Duodenal mucosa (tissue), 2 donors: ENCODE results near the gene ATP10D.
A peak's percentile ranks its signal among the peaks of the same experiment; 100 is the strongest.

ENCODE experiments used
- H3K27ac ChIP-seq: one replicate; pipeline ENCODE4 v1.7.0; 2013; ENCODE audit warnings: low read depth, low read length
- H3K27me3 ChIP-seq, 2 donors: one replicate each; pipeline ENCODE4 v1.7.0; 2013; ENCODE audit warnings: low read length in 2 of 2, control low read depth in 1 of 2; ENCODE audit not compliant: insufficient read depth in 2 of 2, control insufficient read depth in 1 of 2
- H3K36me3 ChIP-seq, 2 donors: one replicate each; pipeline ENCODE4 v1.7.0; 2013; ENCODE audit warnings: low read length in 2 of 2, control low read depth in 1 of 2; ENCODE audit not compliant: insufficient read depth in 2 of 2, control insufficient read depth in 1 of 2
- H3K4me1 ChIP-seq, 2 donors: one replicate each; pipeline ENCODE4 v1.7.0; 2013; ENCODE audit warnings: low read length in 2 of 2, control low read depth in 1 of 2; ENCODE audit not compliant: insufficient read depth in 2 of 2, control insufficient read depth in 1 of 2
- H3K4me3 ChIP-seq, 2 donors: one replicate each; pipeline ENCODE4 v1.7.0; 2013; ENCODE audit warnings: low read length in 2 of 2, low read depth in 1 of 2
- H3K9ac ChIP-seq, 2 donors: one replicate each; pipeline ENCODE4 v1.7.0; 2013; ENCODE audit warnings: low read length in 2 of 2, low read depth in 1 of 2
- H3K9me3 ChIP-seq, 2 donors: one replicate each; pipeline ENCODE4 v1.7.0; 2013; ENCODE audit warnings: low read length in 2 of 2, control low read depth in 1 of 2; ENCODE audit not compliant: control insufficient read depth in 1 of 2

ATP10D gene

DNA sequence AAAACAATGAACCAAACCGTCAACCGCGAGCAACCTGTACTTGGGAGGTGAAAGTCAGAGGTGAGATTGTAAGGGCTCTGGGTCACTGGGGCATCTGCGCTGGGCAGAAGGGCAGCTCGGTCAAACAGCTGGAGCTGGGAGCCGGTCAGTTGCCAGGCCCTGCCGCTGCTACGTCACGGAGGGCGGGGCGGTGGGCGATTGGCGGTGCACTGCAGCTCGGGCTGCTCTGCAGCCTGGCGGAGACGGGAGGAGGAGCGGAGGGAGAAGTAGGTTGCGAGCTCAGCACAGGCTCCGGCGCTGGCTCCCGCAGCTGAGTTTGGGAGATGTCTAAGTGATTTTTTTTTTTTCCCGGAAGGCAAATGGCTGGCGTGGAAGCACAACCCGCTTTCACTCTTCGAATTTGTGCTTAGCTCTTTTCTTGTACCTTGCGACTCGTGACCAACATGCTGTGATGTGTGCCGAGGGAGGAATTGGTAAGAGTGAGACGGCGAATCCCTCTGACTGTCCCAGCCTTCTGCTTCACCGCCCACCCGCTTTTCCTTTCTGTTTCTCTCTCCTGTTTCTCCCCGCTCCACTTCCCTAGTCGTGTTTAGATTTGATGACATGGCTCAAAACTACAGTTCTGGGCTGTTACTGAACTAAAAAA lies at the start of gene ATP10D:
Gene ATP10D, plus strand, starts transcription at position 229 of the 646 bp plus-strand sequence. CDS start 27,266 bp downstream, outside the sequence.
- H3K36me3 ChIP-seq: no peaks in the 10 kb centered on the region
- peaks cover 0 to 1% of the 10 kb centered on the region in 2 donors for H3K9me3 ChIP-seq
- peaks cover 5 to 10% of the 10 kb centered on the region in 2 donors for H3K4me1 ChIP-seq
- peak within 1 kb of the TSS; percentile 85 for H3K4me3 ChIP-seq
- peak within 1 kb of the TSS; percentile 71 to 74 for H3K9ac ChIP-seq
- no peaks in the 10 kb centered on the region for H3K27me3 ChIP-seq
- peak within 1 kb of the TSS; percentile 81 for H3K27ac ChIP-seq

DNA sequence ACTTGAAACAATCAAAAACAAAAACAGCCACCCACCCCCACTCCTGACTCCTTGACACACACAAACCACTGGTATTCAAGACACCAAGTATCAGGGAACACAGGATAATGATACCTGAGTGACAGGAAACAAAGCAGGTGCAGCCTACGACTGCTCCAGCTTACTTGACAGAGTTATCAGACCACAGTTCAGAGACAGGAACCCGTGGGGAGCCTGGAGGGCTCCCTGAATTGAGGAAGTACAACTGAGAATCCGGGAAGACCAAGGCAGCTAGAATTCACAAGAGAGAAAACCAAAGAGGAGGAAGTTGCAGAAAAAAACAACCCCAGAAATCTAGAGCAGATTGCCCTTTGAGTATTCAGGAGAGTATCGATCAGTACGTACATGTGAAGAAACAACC lies 42.1 kb upstream of the ATP10D start:
- H3K27ac ChIP-seq: no peak overlapping the region
- H3K4me1 ChIP-seq: no peaks in the 10 kb centered on the region
- H3K36me3 ChIP-seq: no peaks in the 10 kb centered on the region
- H3K27me3 ChIP-seq: no peaks in the 10 kb centered on the region
- H3K9ac ChIP-seq: no peak overlapping the region
- H3K4me3 ChIP-seq: no peak overlapping the region
- no peaks in the 10 kb centered on the region for H3K9me3 ChIP-seq

DNA sequence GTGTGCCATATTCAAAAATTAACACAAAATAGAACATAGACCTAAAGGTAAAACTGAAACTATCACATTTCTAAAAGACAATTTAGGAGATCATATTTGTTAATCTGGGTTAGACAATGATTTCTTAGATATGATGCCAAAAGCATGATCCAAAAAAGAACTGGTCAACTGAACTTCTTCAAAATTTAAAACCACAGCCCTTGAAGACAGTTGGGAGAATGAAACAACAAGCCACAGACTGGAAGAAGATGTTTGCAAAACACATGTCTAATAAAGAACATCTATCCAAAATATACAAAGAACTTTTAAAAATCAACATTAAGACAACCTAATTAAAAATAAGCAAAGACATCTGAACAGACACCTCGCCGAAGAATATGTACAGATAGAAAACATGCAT lies 41.0 kb upstream of the ATP10D start:
- H3K9me3 ChIP-seq: no peaks in the 10 kb centered on the region
- H3K27me3 ChIP-seq: no peaks in the 10 kb centered on the region
- no peaks in the 10 kb centered on the region for H3K4me1 ChIP-seq
- no peak overlapping the region for H3K9ac ChIP-seq
- H3K27ac ChIP-seq: no peak overlapping the region
- no peak overlapping the region for H3K4me3 ChIP-seq
- H3K36me3 ChIP-seq: no peaks in the 10 kb centered on the region

DNA sequence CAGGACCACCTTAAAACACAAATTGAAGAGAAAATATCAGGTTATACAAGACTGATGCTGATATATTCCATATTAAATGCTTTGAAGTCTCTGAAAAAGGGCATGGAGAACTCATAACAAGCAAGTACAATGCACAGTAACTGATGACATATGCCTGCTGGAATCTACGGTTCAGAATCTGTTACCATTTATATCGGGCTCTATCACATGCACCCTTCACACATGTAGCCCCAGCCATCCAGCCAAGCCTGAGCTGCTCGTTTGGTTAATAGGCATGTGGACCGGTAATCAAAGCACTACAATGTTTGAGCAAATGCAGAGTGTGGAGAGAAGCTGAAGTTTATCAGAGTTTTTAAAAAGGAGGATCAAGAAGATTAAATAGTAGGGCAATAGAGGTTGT lies 33.4 kb upstream of the ATP10D start:
- no peaks in the 10 kb centered on the region for H3K4me1 ChIP-seq
- H3K27ac ChIP-seq: no peak overlapping the region
- no peaks in the 10 kb centered on the region for H3K27me3 ChIP-seq
- H3K9ac ChIP-seq: no peak overlapping the region
- no peak overlapping the region for H3K4me3 ChIP-seq
- peaks cover 5 to 18% of the 10 kb centered on the region in 2 donors for H3K36me3 ChIP-seq
- H3K9me3 ChIP-seq: no peaks in the 10 kb centered on the region

DNA sequence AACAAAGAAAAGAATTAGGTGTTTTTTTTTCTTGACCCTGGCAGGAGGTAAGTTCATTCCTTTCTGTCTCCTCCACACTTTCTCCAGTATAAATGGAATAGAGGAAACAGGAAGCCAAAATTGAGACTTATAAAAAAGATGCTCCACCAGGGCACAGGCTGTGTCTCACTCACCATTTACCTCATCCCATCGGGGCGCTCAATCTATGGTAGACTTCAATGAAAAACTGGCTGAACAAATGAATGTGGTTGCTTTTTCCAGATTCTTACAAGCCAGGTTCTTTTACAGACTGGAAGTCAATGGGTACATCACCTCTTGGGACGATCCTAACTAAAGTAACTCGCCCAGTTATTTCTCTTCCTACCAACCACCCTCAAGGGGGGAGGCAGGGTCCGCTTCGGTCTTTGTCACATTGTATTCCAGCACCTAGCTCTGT lies 22.3 kb upstream of the ATP10D start:
- Histone ChIP-seq H3K27ac (no peak overlapping the region), H3K9me3 (no peaks in the 10 kb centered on the region)

DNA sequence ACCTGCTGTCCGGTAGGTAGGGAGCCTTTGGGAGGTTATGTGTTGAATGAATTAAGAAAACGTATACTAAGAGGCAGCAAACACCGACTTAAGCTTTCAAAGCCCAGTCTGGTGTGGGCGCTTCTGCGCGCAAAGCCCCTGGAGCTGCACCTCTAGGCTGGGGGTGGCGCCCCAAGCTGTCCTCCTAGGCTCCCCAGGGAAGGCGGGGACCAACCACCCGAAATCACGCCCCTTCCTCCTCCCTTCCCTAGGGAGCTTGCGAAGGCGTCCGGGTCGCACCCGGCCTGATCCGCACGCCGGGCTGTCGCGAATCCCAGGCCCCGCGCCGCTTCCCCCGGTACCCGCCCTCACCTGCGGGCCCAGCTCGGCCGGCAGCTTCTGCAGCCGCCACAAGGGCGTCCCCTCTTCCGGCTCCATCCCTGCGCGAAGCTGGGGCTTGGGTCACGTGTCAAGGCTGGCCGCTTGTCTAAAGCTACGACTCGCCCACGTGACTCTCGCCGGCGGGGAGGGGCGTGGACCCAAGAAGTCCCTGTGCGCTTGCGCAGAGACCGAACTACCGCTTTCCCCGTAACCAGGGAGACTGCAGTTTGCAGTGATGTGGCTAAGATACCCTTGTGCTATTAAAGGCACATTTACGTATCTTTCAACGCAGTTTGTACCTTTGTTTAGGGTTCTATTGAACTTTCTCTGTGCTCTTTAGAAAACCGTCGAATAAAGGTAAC lies 21.7 kb upstream of the ATP10D start, which contains the start of gene COMMD8:
Gene COMMD8, minus strand, starts transcription at position 468 of the 722 bp plus-strand sequence. Its CDS starts 51 bp downstream, at position 417.
- Histone ChIP-seq H3K9me3 (no peaks in the 10 kb centered on the region), H3K27me3 (no peaks in the 10 kb centered on the region), H3K27ac (peak within 1 kb of the TSS; percentile 72), H3K9ac (peak within 1 kb of the TSS; percentile 69 to 71), H3K4me3 (peak within 1 kb of the TSS; percentile 90 to 93), H3K4me1 (peaks cover 6 to 8% of the 10 kb centered on the region in 2 donors), H3K36me3 (no peaks in the 10 kb centered on the region)

More for the DNA sequence above, 22.3 kb upstream of the ATP10D start:
- Histone ChIP-seq H3K9ac (peak overlapping the region; percentile 69 to 71), H3K4me1 (peaks cover 6 to 8% of the 10 kb centered on the region in 2 donors), H3K36me3 (no peaks in the 10 kb centered on the region), H3K27me3 (no peaks in the 10 kb centered on the region), H3K4me3 (peak overlapping the region; percentile 90 to 93)

DNA sequence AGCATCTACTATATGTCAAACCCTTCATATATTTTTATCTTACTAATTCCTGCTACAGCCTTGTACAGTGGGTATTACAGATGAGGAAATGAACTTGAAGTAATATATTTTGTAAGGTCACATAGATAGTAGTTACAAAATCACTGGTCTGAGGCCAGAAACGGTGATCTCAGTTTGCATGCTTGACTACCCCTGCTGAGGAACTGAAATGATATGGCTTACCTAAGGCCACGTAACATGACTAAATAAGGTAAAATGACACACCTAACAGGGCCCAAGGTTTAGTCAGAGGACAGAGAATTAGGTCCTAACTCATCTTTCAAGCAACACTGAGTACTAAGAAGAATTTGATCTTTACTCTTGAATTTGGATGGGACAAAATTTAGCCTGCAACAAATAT lies 20.1 kb upstream of the ATP10D start:
- no peak overlapping the region for H3K4me3 ChIP-seq
- H3K9me3 ChIP-seq: no peaks in the 10 kb centered on the region
- no peaks in the 10 kb centered on the region for H3K27me3 ChIP-seq
- H3K27ac ChIP-seq: no peak overlapping the region
- H3K36me3 ChIP-seq: no peaks in the 10 kb centered on the region
- H3K9ac ChIP-seq: no peak overlapping the region
- H3K4me1 ChIP-seq: peaks cover 6 to 8% of the 10 kb centered on the region in 2 donors

DNA sequence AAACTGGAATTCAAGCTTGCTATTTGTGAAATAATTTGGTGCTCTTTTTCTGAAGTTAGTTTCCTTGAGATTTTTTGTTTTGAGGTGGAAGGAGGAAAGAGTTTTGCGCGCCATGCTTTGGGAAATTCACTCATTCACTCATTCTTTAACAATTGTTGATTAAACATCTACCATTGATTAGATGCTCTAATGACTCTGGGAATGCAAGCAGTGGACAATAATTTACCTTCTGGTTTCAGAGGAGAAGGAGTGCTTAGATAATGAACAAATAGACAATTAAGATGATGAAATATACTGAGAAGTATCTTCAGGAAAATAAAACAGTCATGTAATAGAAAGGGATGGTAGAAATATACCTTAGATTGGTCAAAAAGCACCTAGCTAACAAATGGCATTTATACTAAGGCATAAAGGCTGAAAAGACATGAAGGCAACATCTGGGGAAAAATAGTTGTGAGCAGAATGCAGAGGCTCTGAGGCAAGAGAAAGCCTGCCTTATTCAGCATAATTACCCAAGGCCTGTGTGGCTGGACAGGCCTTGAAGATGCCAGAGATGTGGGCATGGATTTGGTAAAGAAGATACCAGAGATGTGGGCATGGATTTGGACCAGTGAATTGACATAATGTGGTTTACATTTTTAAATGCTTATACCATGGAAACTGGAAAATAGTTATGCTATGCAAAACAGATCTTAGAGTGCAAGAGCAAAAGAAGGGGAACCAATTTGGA lies 18.9 kb upstream of the ATP10D start:
- H3K4me1 ChIP-seq: peaks cover 6 to 8% of the 10 kb centered on the region in 2 donors
- H3K36me3 ChIP-seq: no peaks in the 10 kb centered on the region
- no peak overlapping the region for H3K4me3 ChIP-seq
- no peaks in the 10 kb centered on the region for H3K9me3 ChIP-seq
- H3K27ac ChIP-seq: no peak overlapping the region
- no peaks in the 10 kb centered on the region for H3K27me3 ChIP-seq
- H3K9ac ChIP-seq: no peak overlapping the region

DNA sequence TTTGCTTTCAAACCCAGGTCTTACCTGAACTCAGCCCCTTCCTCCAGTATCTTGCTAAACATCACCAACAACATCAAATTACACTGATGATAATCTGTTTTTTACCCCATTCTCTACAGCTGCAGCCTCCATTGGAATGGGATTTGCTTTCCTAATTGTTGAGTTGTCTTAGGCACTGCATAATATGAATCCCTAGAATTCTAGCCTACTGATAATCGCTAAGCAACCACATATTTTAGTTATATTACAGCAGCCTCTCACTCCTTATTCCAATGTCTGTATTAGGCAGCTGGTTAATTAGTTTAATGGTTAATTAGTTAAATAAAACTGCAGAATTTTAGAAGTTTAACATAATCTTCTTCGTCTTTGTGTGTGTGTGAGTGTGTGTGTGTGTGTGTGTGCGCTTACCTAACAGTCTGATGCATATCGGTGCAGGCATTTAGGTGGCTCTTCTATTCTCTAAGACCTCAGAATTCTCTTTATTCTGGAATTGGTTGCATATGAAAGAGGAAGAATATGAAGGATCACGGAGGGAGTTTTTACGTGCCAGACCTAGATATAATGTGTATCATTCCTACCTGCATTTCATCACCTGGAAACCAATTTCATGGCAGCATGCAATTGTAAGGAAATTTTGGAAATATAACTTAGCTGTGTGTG lies 16.2 kb upstream of the ATP10D start:
- peaks cover 2 to 4% of the 10 kb centered on the region in 2 donors for H3K4me1 ChIP-seq
- H3K27ac ChIP-seq: no peak overlapping the region
- no peaks in the 10 kb centered on the region for H3K36me3 ChIP-seq
- no peaks in the 10 kb centered on the region for H3K27me3 ChIP-seq
- H3K4me3 ChIP-seq: no peak overlapping the region
- no peak overlapping the region for H3K9ac ChIP-seq
- H3K9me3 ChIP-seq: no peaks in the 10 kb centered on the region
